ENCODE data around the gene NECAB2. TPM values are rescaled to one million over a fixed set of nuclear protein-coding genes. Genes with fewer than 3 reads are reported as not detected.

Gene NECAB2
- total and polyA plus RNA-seq, 7 experiments from 2014 or later: not detected

GRCh38 chr16:84001726-84002125 is 33.7 kb downstream of the NECAB2 start:
- POLR2A ChIA-PET: no interaction called here
- no peaks in the 10 kb centered on the region for H3K36me3 Mint-ChIP-seq

GRCh38 chr16:84003038-84003437 is 35.0 kb downstream of the NECAB2 start:
- H3K27me3 Mint-ChIP-seq: peaks cover 0 to 27% (median 5%) of the 10 kb centered on the region in 5 donors
- no peak overlapping the region for H3K4me3 Mint-ChIP-seq
- ChIA-PET POLR2A (no interaction called here), CTCF (no interaction called here)
- DNase-seq (no peak), ATAC-seq (no peak)
- H3K4me3 ChIP-seq (ENCODE audit: low read length): no peak overlapping the region
- no peaks in the 10 kb centered on the region for H3K36me3 ChIP-seq (ENCODE audit: control insufficient read depth in 2 of 3, insufficient read depth in 3 of 3, low read length in 3 of 3)
- H3K9me3 ChIP-seq (ENCODE audit: control insufficient read depth in 2 of 3, low read length in 3 of 3): no peaks in the 10 kb centered on the region
- no peaks in the 10 kb centered on the region for H3K9me3 Mint-ChIP-seq
- H3K27ac ChIP-seq (ENCODE audit: low read depth, low read length): no peak overlapping the region
- no peaks in the 10 kb centered on the region for H3K4me1 ChIP-seq (ENCODE audit: control insufficient read depth in 2 of 2, insufficient read depth in 2 of 2, low read length in 2 of 2)
- no peaks in the 10 kb centered on the region for H3K36me3 Mint-ChIP-seq
- H3K27ac Mint-ChIP-seq: no peak overlapping the region
- no peaks in the 10 kb centered on the region for H3K4me1 Mint-ChIP-seq
- intact Hi-C loops (cut with micrococcal nuclease): no loop called here
- no peaks in the 10 kb centered on the region for H3K27me3 ChIP-seq (ENCODE audit: control insufficient read depth in 2 of 2, insufficient read depth in 2 of 2, low read length in 2 of 2)

More at GRCh38 chr16:84001726-84002125, 33.7 kb downstream of the NECAB2 start:
- H3K4me3 ChIP-seq (ENCODE audit: low read length): no peak overlapping the region
- H3K36me3 ChIP-seq (ENCODE audit: control insufficient read depth in 2 of 3, insufficient read depth in 3 of 3, low read length in 3 of 3): no peaks in the 10 kb centered on the region
- no peak for ATAC-seq
- Mint-ChIP-seq H3K9me3 (no peaks in the 10 kb centered on the region), H3K4me1 (no peaks in the 10 kb centered on the region), H3K27me3 (peaks cover 0 to 27% (median 6%) of the 10 kb centered on the region in 5 donors), H3K4me3 (no peak overlapping the region), H3K27ac (no peak overlapping the region)
- CTCF ChIA-PET: no interaction called here
- no peak overlapping the region for H3K27ac ChIP-seq (ENCODE audit: low read depth, low read length)
- H3K9me3 ChIP-seq (ENCODE audit: control insufficient read depth in 2 of 3, low read length in 3 of 3): no peaks in the 10 kb centered on the region
- intact Hi-C loops (cut with micrococcal nuclease): no loop called here
- no peaks in the 10 kb centered on the region for H3K4me1 ChIP-seq (ENCODE audit: control insufficient read depth in 2 of 2, insufficient read depth in 2 of 2, low read length in 2 of 2)
- H3K27me3 ChIP-seq (ENCODE audit: control insufficient read depth in 2 of 2, insufficient read depth in 2 of 2, low read length in 2 of 2): no peaks in the 10 kb centered on the region
- DNase-seq: no peak

- no peaks in the 10 kb centered on the region for H3K36me3 Mint-ChIP-seq
- no peaks in the 10 kb centered on the region for H3K4me1 ChIP-seq (ENCODE audit: control insufficient read depth in 2 of 2, insufficient read depth in 2 of 2, low read length in 2 of 2)
- peaks cover 0 to 16% (median 0%) of the 10 kb centered on the region in 5 donors for H3K27me3 Mint-ChIP-seq
- H3K4me3 Mint-ChIP-seq: no peak overlapping the region
- ATAC-seq: no peak
- peaks cover 0 to 2% (median 0%) of the 10 kb centered on the region in 7 donors for H3K4me1 Mint-ChIP-seq
- H3K27ac Mint-ChIP-seq: no peak overlapping the region
- no peak overlapping the region for H3K27ac ChIP-seq (ENCODE audit: low read depth, low read length)
- H3K27me3 ChIP-seq (ENCODE audit: control insufficient read depth in 2 of 2, insufficient read depth in 2 of 2, low read length in 2 of 2): no peaks in the 10 kb centered on the region
- POLR2A ChIA-PET: no interaction called here
- no peak overlapping the region for H3K4me3 ChIP-seq (ENCODE audit: low read length)
- no peak for DNase-seq
- no peaks in the 10 kb centered on the region for H3K9me3 ChIP-seq (ENCODE audit: control insufficient read depth in 2 of 3, low read length in 3 of 3)
- intact Hi-C loops (cut with micrococcal nuclease): no loop called here
- no peaks in the 10 kb centered on the region for H3K36me3 ChIP-seq (ENCODE audit: control insufficient read depth in 2 of 3, insufficient read depth in 3 of 3, low read length in 3 of 3)
- CTCF ChIA-PET: no interaction called here
- no peaks in the 10 kb centered on the region for H3K9me3 Mint-ChIP-seq
Measured at GRCh38 chr16:84004442-84004841, 36.4 kb downstream of the NECAB2 start.

- intact Hi-C loops (cut with micrococcal nuclease): no loop called here
- Histone ChIP-seq H3K4me1 (ENCODE audit: control insufficient read depth in 2 of 2, insufficient read depth in 2 of 2, low read length in 2 of 2) (no peaks in the 10 kb centered on the region), H3K27me3 (ENCODE audit: control insufficient read depth in 2 of 2, insufficient read depth in 2 of 2, low read length in 2 of 2) (no peaks in the 10 kb centered on the region), H3K9me3 (ENCODE audit: control insufficient read depth in 2 of 3, low read length in 3 of 3) (no peaks in the 10 kb centered on the region), H3K36me3 (ENCODE audit: control insufficient read depth in 2 of 3, insufficient read depth in 3 of 3, low read length in 3 of 3) (no peaks in the 10 kb centered on the region), H3K27ac (ENCODE audit: low read depth, low read length) (no peak overlapping the region), H3K4me3 (ENCODE audit: low read length) (no peak overlapping the region)
- ATAC-seq (no peak), DNase-seq (no peak)
- POLR2A ChIA-PET: no interaction called here
- Mint-ChIP-seq H3K9me3 (no peaks in the 10 kb centered on the region), H3K27me3 (peaks cover 0 to 16% (median 0%) of the 10 kb centered on the region in 5 donors), H3K4me3 (no peak overlapping the region), H3K4me1 (peaks cover 0 to 2% (median 0%) of the 10 kb centered on the region in 7 donors), H3K36me3 (no peaks in the 10 kb centered on the region), H3K27ac (no peak overlapping the region)
- CTCF ChIA-PET: no interaction called here
Measured at GRCh38 chr16:84005391-84005790, 37.3 kb downstream of the NECAB2 start.

- DNase-seq (no peak), ATAC-seq (no peak)
- Mint-ChIP-seq H3K27me3 (peaks cover 0 to 12% (median 0%) of the 10 kb centered on the region in 5 donors), H3K9me3 (no peaks in the 10 kb centered on the region), H3K4me3 (no peak overlapping the region), H3K27ac (no peak overlapping the region), H3K36me3 (no peaks in the 10 kb centered on the region), H3K4me1 (peaks cover 0 to 2% (median 0%) of the 10 kb centered on the region in 7 donors)
- H3K27me3 ChIP-seq (ENCODE audit: control insufficient read depth in 2 of 2, insufficient read depth in 2 of 2, low read length in 2 of 2): no peaks in the 10 kb centered on the region
- intact Hi-C loops (cut with micrococcal nuclease): no loop called here
- ChIA-PET CTCF (no interaction called here), POLR2A (no interaction called here)
- H3K9me3 ChIP-seq (ENCODE audit: control insufficient read depth in 2 of 3, low read length in 3 of 3): no peaks in the 10 kb centered on the region
- H3K4me1 ChIP-seq (ENCODE audit: control insufficient read depth in 2 of 2, insufficient read depth in 2 of 2, low read length in 2 of 2): no peaks in the 10 kb centered on the region
- H3K36me3 ChIP-seq (ENCODE audit: control insufficient read depth in 2 of 3, insufficient read depth in 3 of 3, low read length in 3 of 3): no peaks in the 10 kb centered on the region
- no peak overlapping the region for H3K27ac ChIP-seq (ENCODE audit: low read depth, low read length)
- no peak overlapping the region for H3K4me3 ChIP-seq (ENCODE audit: low read length)
Measured at GRCh38 chr16:84007520-84007919, 39.5 kb downstream of the NECAB2 start.

GRCh38 chr16:84007965-84008364 is 39.9 kb downstream of the NECAB2 start:
- ChIA-PET CTCF (no interaction called here), POLR2A (no interaction called here)
- DNase-seq (no peak), ATAC-seq (no peak)
- no peaks in the 10 kb centered on the region for H3K36me3 Mint-ChIP-seq
- Histone ChIP-seq H3K36me3 (ENCODE audit: control insufficient read depth in 2 of 3, insufficient read depth in 3 of 3, low read length in 3 of 3) (no peaks in the 10 kb centered on the region), H3K27ac (ENCODE audit: low read depth, low read length) (no peak overlapping the region), H3K4me1 (ENCODE audit: control insufficient read depth in 2 of 2, insufficient read depth in 2 of 2, low read length in 2 of 2) (no peaks in the 10 kb centered on the region), H3K4me3 (ENCODE audit: low read length) (no peak overlapping the region), H3K27me3 (ENCODE audit: control insufficient read depth in 2 of 2, insufficient read depth in 2 of 2, low read length in 2 of 2) (no peaks in the 10 kb centered on the region), H3K9me3 (ENCODE audit: control insufficient read depth in 2 of 3, low read length in 3 of 3) (no peaks in the 10 kb centered on the region)
- no peaks in the 10 kb centered on the region for H3K9me3 Mint-ChIP-seq
- H3K27me3 Mint-ChIP-seq: peaks cover 0 to 12% (median 0%) of the 10 kb centered on the region in 5 donors
- H3K4me3 Mint-ChIP-seq: no peak overlapping the region
- H3K4me1 Mint-ChIP-seq: peaks cover 0 to 2% (median 0%) of the 10 kb centered on the region in 7 donors
- no peak overlapping the region for H3K27ac Mint-ChIP-seq
- intact Hi-C loops (cut with micrococcal nuclease): no loop called here

- Histone ChIP-seq H3K9me3 (ENCODE audit: control insufficient read depth in 2 of 3, low read length in 3 of 3) (no peaks in the 10 kb centered on the region), H3K27ac (ENCODE audit: low read depth, low read length) (no peak overlapping the region), H3K27me3 (ENCODE audit: control insufficient read depth in 2 of 2, insufficient read depth in 2 of 2, low read length in 2 of 2) (no peaks in the 10 kb centered on the region), H3K4me1 (ENCODE audit: control insufficient read depth in 2 of 2, insufficient read depth in 2 of 2, low read length in 2 of 2) (no peaks in the 10 kb centered on the region), H3K4me3 (ENCODE audit: low read length) (no peak overlapping the region), H3K36me3 (ENCODE audit: control insufficient read depth in 2 of 3, insufficient read depth in 3 of 3, low read length in 3 of 3) (no peaks in the 10 kb centered on the region)
- H3K4me3 Mint-ChIP-seq: no peak overlapping the region
- no peak for ATAC-seq
- H3K4me1 Mint-ChIP-seq: peaks cover 0 to 6% (median 3%) of the 10 kb centered on the region in 7 donors
- no peak overlapping the region for H3K27ac Mint-ChIP-seq
- no peak for DNase-seq
- intact Hi-C loops (cut with micrococcal nuclease): no loop called here
- H3K9me3 Mint-ChIP-seq: peaks cover 0 to under 1% (median 0%) of the 10 kb centered on the region in 11 donors
- ChIA-PET POLR2A (no interaction called here), CTCF (no interaction called here)
- peaks cover 0 to 10% (median 0%) of the 10 kb centered on the region in 5 donors for H3K27me3 Mint-ChIP-seq
- no peaks in the 10 kb centered on the region for H3K36me3 Mint-ChIP-seq
Measured at GRCh38 chr16:84009282-84009681, 41.2 kb downstream of the NECAB2 start.

All from naive thymus-derived CD4-positive, alpha-beta T cell (primary cell).